ENCODE measurements around the gene PRKCD. TPM values are rescaled to one million over a fixed set of nuclear protein-coding genes. Genes with fewer than 3 reads are reported as not detected.
A peak's percentile ranks its signal among the peaks of the same experiment; 100 is the strongest.

The PRKCD gene
- total and polyA plus RNA-seq, 2 experiments from 2014 or later = 12.3 to 23.6 TPM

GRCh38 chr3:53123510-53123909, 37.5 kb upstream of the PRKCD start:
- Histone ChIP-seq H3K36me3 (replicated peaks; ENCODE audit: insufficient read depth, low read depth) (no peaks in the 10 kb centered on the region), H3K9me3 (ENCODE audit: low read depth) (no peaks in the 10 kb centered on the region), H3K27ac (no peak overlapping the region), H3K4me3 (no peak overlapping the region), H3K9me2 (replicated peaks; ENCODE audit: insufficient read depth) (no peaks in the 10 kb centered on the region), H3K27me3 (no peaks in the 10 kb centered on the region), H3K79me2 (peaks cover 5% of the 10 kb centered on the region), H3K4me2 (no peak overlapping the region), H3K4me1 (ENCODE audit: insufficient read depth) (no peaks in the 10 kb centered on the region), H4K20me1 (ENCODE audit: insufficient read depth, poor library complexity, severe bottlenecking) (no peaks in the 10 kb centered on the region), H2AFZ (no peak overlapping the region)
- TF ChIP-seq EZH2 (IDR thresholded peaks at IDR 0.05; ENCODE audit: borderline replicate concordance) (no peak), CTCF (IDR thresholded peaks at IDR 0.05; ENCODE audit: poor library complexity) (no peak)
- DNase-seq (ENCODE audit: low spot score) = no peak
- WGBS (ENCODE audit: low lambda C conversion rate, missing lambda C conversion rate) = 95% methylated on average over 8 of the region's 8 CpGs

DNA sequence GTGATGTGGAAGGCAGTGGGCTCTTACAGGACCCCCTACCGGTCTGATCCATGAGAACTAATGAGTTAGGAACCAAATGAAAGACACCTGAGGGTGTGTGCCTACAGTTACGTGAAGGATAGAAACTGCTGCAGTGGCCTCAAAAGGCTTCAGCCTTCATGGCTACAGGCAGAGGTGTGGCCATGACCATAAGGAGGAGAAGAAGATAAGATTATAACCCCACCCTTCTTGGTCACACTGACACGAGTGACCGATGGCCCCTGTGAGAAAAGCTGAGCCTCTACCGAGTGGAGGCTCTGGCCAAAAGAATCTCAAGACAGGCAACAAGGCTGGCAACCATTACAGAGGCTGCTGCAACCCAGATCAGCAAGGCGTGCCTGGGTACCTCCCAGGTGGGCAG, 37.1 kb upstream of the PRKCD start:
- no peak for DNase-seq (ENCODE audit: low spot score)
- TF ChIP-seq EZH2 (IDR thresholded peaks at IDR 0.05; ENCODE audit: borderline replicate concordance) (no peak), CTCF (IDR thresholded peaks at IDR 0.05; ENCODE audit: poor library complexity) (no peak), EZH2phosphoT487 (IDR thresholded peaks at IDR 0.05; ENCODE audit: low read depth, severe bottlenecking, unreplicated experiment) (no peak)
- Histone ChIP-seq H3K79me2 (peaks cover 9% of the 10 kb centered on the region), H3K27ac (no peak overlapping the region), H3K4me3 (no peak overlapping the region), H3K9me2 (replicated peaks; ENCODE audit: insufficient read depth) (no peaks in the 10 kb centered on the region), H3K9me3 (ENCODE audit: low read depth) (no peaks in the 10 kb centered on the region), H3K4me1 (ENCODE audit: insufficient read depth) (no peaks in the 10 kb centered on the region), H2AFZ (no peak overlapping the region), H4K20me1 (ENCODE audit: insufficient read depth, poor library complexity, severe bottlenecking) (no peaks in the 10 kb centered on the region), H3K27me3 (no peaks in the 10 kb centered on the region), H3K36me3 (replicated peaks; ENCODE audit: insufficient read depth, low read depth) (no peaks in the 10 kb centered on the region), H3K4me2 (no peak overlapping the region)
- WGBS (ENCODE audit: low lambda C conversion rate, missing lambda C conversion rate) = 93% methylated on average over 6 of the region's 6 CpGs

GRCh38 chr3:53126601-53127000, 34.4 kb upstream of the PRKCD start:
- TF ChIP-seq EZH2phosphoT487 (IDR thresholded peaks at IDR 0.05; ENCODE audit: low read depth, severe bottlenecking, unreplicated experiment) (no peak), EZH2 (IDR thresholded peaks at IDR 0.05; ENCODE audit: borderline replicate concordance) (no peak), CTCF (IDR thresholded peaks at IDR 0.05; ENCODE audit: poor library complexity) (no peak)
- Histone ChIP-seq H3K4me1 (ENCODE audit: insufficient read depth) (peaks cover 11% of the 10 kb centered on the region), H3K27me3 (no peaks in the 10 kb centered on the region), H3K36me3 (replicated peaks; ENCODE audit: insufficient read depth, low read depth) (no peaks in the 10 kb centered on the region), H3K9me2 (replicated peaks; ENCODE audit: insufficient read depth) (no peaks in the 10 kb centered on the region), H2AFZ (no peak overlapping the region), H4K20me1 (ENCODE audit: insufficient read depth, poor library complexity, severe bottlenecking) (no peaks in the 10 kb centered on the region), H3K4me2 (no peak overlapping the region), H3K9me3 (ENCODE audit: low read depth) (no peaks in the 10 kb centered on the region), H3K79me2 (peaks cover 21% of the 10 kb centered on the region), H3K27ac (no peak overlapping the region), H3K4me3 (no peak overlapping the region)
- WGBS (ENCODE audit: low lambda C conversion rate, missing lambda C conversion rate) = 97% methylated on average over 2 of the region's 2 CpGs
- DNase-seq (ENCODE audit: low spot score) = no peak

- TF ChIP-seq EZH2 (IDR thresholded peaks at IDR 0.05; ENCODE audit: borderline replicate concordance) (no peak), CTCF (IDR thresholded peaks at IDR 0.05; ENCODE audit: poor library complexity) (no peak), EZH2phosphoT487 (IDR thresholded peaks at IDR 0.05; ENCODE audit: low read depth, severe bottlenecking, unreplicated experiment) (no peak)
- Histone ChIP-seq H2AFZ (peak overlapping the region; percentile 82), H3K9me3 (ENCODE audit: low read depth) (no peaks in the 10 kb centered on the region), H3K4me1 (ENCODE audit: insufficient read depth) (peaks cover 11% of the 10 kb centered on the region), H3K36me3 (replicated peaks; ENCODE audit: insufficient read depth, low read depth) (no peaks in the 10 kb centered on the region), H3K27me3 (no peaks in the 10 kb centered on the region), H4K20me1 (ENCODE audit: insufficient read depth, poor library complexity, severe bottlenecking) (no peaks in the 10 kb centered on the region), H3K4me3 (peak overlapping the region; percentile 79), H3K27ac (peak overlapping the region; percentile 95), H3K4me2 (peak overlapping the region; percentile 92), H3K9me2 (replicated peaks; ENCODE audit: insufficient read depth) (no peaks in the 10 kb centered on the region), H3K79me2 (peaks cover 21% of the 10 kb centered on the region)
- 85% methylated on average over 3 of the region's 3 CpGs for WGBS (ENCODE audit: low lambda C conversion rate, missing lambda C conversion rate)
- no peak for DNase-seq (ENCODE audit: low spot score)
These were observed 31.7 kb upstream of the PRKCD start for GRCh38 chr3:53129344-53129743.
